ENCODE results near the gene ALG2.

- TF ChIP-seq CTCF (tag by site-specific recombination; IDR thresholded peaks at IDR 0.05) (no peak), ZNF433 (tag by site-specific recombination; IDR thresholded peaks at IDR 0.05; ENCODE audit: low read depth) (no peak), ZNF280C (tag by site-specific recombination; IDR thresholded peaks at IDR 0.05) (no peak), TCF7L2 (IDR thresholded peaks at IDR 0.05; ENCODE audit: borderline replicate concordance, low read depth, low read length) (no peak), ZBTB11 (tag by site-specific recombination; conservative IDR thresholded peaks at IDR 0.05; ENCODE audit: low read depth) (no peak), SP2 (tag by site-specific recombination; IDR thresholded peaks at IDR 0.05) (no peak), ZNF677 (tag by site-specific recombination; IDR thresholded peaks at IDR 0.05) (no peak), PBX3 (CRISPR knock-in tag; IDR thresholded peaks at IDR 0.05) (no peak), KLF16 (tag by site-specific recombination; IDR thresholded peaks at IDR 0.05) (no peak)
Observed at GRCh38 chr9:99177576-99178366, 44.0 kb downstream of the ALG2 start.
